ENCODE measurements around the gene MATN4.

DNA sequence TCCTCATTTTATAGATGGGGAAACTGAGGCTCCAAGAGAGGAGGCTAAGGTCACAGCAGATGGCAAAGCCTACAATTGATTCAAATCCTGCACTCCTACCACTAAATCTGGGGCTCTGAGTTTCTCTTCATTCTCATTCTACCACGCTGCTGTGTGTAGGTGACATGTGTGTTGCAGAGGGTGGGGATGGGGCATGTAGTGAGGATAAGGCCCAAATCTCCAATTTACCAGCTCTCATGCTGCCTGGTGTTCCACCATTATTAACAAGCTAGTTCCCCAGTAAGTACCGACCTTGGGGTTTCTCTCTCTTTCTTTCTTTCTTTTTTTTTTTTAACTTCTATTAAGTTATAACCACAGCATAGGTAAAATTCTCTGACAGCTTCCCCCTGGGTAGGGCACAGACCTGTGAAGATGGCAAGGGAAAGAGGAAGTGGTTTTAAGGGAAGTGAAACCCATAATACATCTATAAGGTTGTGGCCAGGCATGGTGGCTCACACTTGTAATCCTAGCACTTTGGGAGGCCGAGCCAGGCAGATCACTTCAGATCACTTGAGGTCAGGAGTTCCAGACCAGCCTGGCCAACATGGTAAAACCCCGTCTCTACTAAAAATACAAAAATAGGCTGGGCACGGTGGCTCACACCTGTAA is 13.0 kb upstream of the MATN4 start:
- TF ChIP-seq, protein P1, sequence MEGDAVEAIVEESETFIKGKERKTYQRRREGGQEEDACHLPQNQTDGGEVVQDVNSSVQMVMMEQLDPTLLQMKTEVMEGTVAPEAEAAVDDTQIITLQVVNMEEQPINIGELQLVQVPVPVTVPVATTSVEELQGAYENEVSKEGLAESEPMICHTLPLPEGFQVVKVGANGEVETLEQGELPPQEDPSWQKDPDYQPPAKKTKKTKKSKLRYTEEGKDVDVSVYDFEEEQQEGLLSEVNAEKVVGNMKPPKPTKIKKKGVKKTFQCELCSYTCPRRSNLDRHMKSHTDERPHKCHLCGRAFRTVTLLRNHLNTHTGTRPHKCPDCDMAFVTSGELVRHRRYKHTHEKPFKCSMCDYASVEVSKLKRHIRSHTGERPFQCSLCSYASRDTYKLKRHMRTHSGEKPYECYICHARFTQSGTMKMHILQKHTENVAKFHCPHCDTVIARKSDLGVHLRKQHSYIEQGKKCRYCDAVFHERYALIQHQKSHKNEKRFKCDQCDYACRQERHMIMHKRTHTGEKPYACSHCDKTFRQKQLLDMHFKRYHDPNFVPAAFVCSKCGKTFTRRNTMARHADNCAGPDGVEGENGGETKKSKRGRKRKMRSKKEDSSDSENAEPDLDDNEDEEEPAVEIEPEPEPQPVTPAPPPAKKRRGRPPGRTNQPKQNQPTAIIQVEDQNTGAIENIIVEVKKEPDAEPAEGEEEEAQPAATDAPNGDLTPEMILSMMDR (IDR thresholded peaks at IDR 0.05; ENCODE audit: borderline replicate concordance, extremely low read depth, low read length, poor library complexity, severe bottlenecking), result no peak
- TF ChIP-seq EZH2 (IDR thresholded peaks at IDR 0.05; ENCODE audit: borderline replicate concordance, low read depth, low read length, severe bottlenecking), result no peak
